ENCODE data around the gene HGFAC.

Gene HGFAC

GRCh38 chr4:3471098-3471760 is 29.5 kb downstream of the HGFAC start:
- TF ChIP-seq POLR2A (IDR thresholded peaks at IDR 0.05; ENCODE audit: low read depth, low read length), result no peak
- TF ChIP-seq SPI1 (IDR thresholded peaks at IDR 0.05; ENCODE audit: low read depth, low read length), result no peak
- TF ChIP-seq PAX5 (IDR thresholded peaks at IDR 0.05; ENCODE audit: insufficient read depth, low read length, severe bottlenecking), result no peak
- TF ChIP-seq POU2F2 (IDR thresholded peaks at IDR 0.05; ENCODE audit: low read depth, low read length), result no peak
- no peak for TF ChIP-seq TAF1 (IDR thresholded peaks at IDR 0.05; ENCODE audit: low read depth, low read length)
- TF ChIP-seq POLR2AphosphoS5 (IDR thresholded peaks at IDR 0.05; ENCODE audit: low read depth, low read length), result no peak
- no peak for DNase-seq (ENCODE audit: insufficient read length, low spot score)
- FAIRE-seq, result no peak

- TF ChIP-seq POU2F2 (IDR thresholded peaks at IDR 0.05; ENCODE audit: low read depth, low read length), result no peak
- no peak for TF ChIP-seq POLR2A (IDR thresholded peaks at IDR 0.05; ENCODE audit: low read depth, low read length)
- no peak for TF ChIP-seq POLR2AphosphoS5 (IDR thresholded peaks at IDR 0.05; ENCODE audit: low read depth, low read length)
- TF ChIP-seq TAF1 (IDR thresholded peaks at IDR 0.05; ENCODE audit: low read depth, low read length), result no peak
- TF ChIP-seq PAX5 (IDR thresholded peaks at IDR 0.05; ENCODE audit: insufficient read depth, low read length, severe bottlenecking), result no peak
- TF ChIP-seq SPI1 (IDR thresholded peaks at IDR 0.05; ENCODE audit: low read depth, low read length), result no peak
- FAIRE-seq (no peak), DNase-seq (ENCODE audit: insufficient read length, low spot score) (no peak)
These were observed 30.1 kb downstream of the HGFAC start for GRCh38 chr4:3471886-3472285.

- DNase-seq (ENCODE audit: insufficient read length, low spot score) (no peak), FAIRE-seq (no peak)
- no peak for TF ChIP-seq POU2F2 (IDR thresholded peaks at IDR 0.05; ENCODE audit: low read depth, low read length)
- TF ChIP-seq SPI1 (IDR thresholded peaks at IDR 0.05; ENCODE audit: low read depth, low read length), result no peak
- no peak for TF ChIP-seq TAF1 (IDR thresholded peaks at IDR 0.05; ENCODE audit: low read depth, low read length)
- no peak for TF ChIP-seq POLR2AphosphoS5 (IDR thresholded peaks at IDR 0.05; ENCODE audit: low read depth, low read length)
- TF ChIP-seq POLR2A (IDR thresholded peaks at IDR 0.05; ENCODE audit: low read depth, low read length), result no peak
- TF ChIP-seq PAX5 (IDR thresholded peaks at IDR 0.05; ENCODE audit: insufficient read depth, low read length, severe bottlenecking), result no peak
These were observed 30.8 kb downstream of the HGFAC start for GRCh38 chr4:3472411-3473141.

- no peak for TF ChIP-seq SPI1 (IDR thresholded peaks at IDR 0.05; ENCODE audit: low read depth, low read length)
- TF ChIP-seq TAF1 (IDR thresholded peaks at IDR 0.05; ENCODE audit: low read depth, low read length), result no peak
- no peak for TF ChIP-seq PAX5 (IDR thresholded peaks at IDR 0.05; ENCODE audit: insufficient read depth, low read length, severe bottlenecking)
- TF ChIP-seq POU2F2 (IDR thresholded peaks at IDR 0.05; ENCODE audit: low read depth, low read length), result no peak
- no peak for TF ChIP-seq POLR2A (IDR thresholded peaks at IDR 0.05; ENCODE audit: low read depth, low read length)
- DNase-seq (ENCODE audit: insufficient read length, low spot score), result no peak
- FAIRE-seq, result no peak
These were observed 31.6 kb downstream of the HGFAC start for GRCh38 chr4:3473181-3473950.

- no peak for TF ChIP-seq POLR2AphosphoS5 (IDR thresholded peaks at IDR 0.05; ENCODE audit: low read depth, low read length)
- TF ChIP-seq PAX5 (IDR thresholded peaks at IDR 0.05; ENCODE audit: insufficient read depth, low read length, severe bottlenecking), result no peak
- no peak for TF ChIP-seq POU2F2 (IDR thresholded peaks at IDR 0.05; ENCODE audit: low read depth, low read length)
- no peak for TF ChIP-seq POLR2A (IDR thresholded peaks at IDR 0.05; ENCODE audit: low read depth, low read length)
- no peak for TF ChIP-seq SPI1 (IDR thresholded peaks at IDR 0.05; ENCODE audit: low read depth, low read length)
- no peak for TF ChIP-seq TAF1 (IDR thresholded peaks at IDR 0.05; ENCODE audit: low read depth, low read length)
- DNase-seq (ENCODE audit: insufficient read length, low spot score) (no peak), FAIRE-seq (no peak)
These were observed 32.4 kb downstream of the HGFAC start for GRCh38 chr4:3473996-3474765.

GRCh38 chr4:3475041-3475712 is 33.4 kb downstream of the HGFAC start:
- no peak for DNase-seq (ENCODE audit: insufficient read length, low spot score)
- TF ChIP-seq PAX5 (IDR thresholded peaks at IDR 0.05; ENCODE audit: insufficient read depth, low read length, severe bottlenecking), result no peak
- no peak for TF ChIP-seq POLR2AphosphoS5 (IDR thresholded peaks at IDR 0.05; ENCODE audit: low read depth, low read length)
- no peak for TF ChIP-seq SPI1 (IDR thresholded peaks at IDR 0.05; ENCODE audit: low read depth, low read length)
- no peak for TF ChIP-seq TAF1 (IDR thresholded peaks at IDR 0.05; ENCODE audit: low read depth, low read length)
- TF ChIP-seq POLR2A (IDR thresholded peaks at IDR 0.05; ENCODE audit: low read depth, low read length), result no peak
- TF ChIP-seq POU2F2 (IDR thresholded peaks at IDR 0.05; ENCODE audit: low read depth, low read length), result no peak
- no peak for FAIRE-seq

- TF ChIP-seq POLR2AphosphoS5 (IDR thresholded peaks at IDR 0.05; ENCODE audit: low read depth, low read length) (no peak), SPI1 (IDR thresholded peaks at IDR 0.05; ENCODE audit: low read depth, low read length) (no peak), POLR2A (IDR thresholded peaks at IDR 0.05; ENCODE audit: low read depth, low read length) (no peak), TAF1 (IDR thresholded peaks at IDR 0.05; ENCODE audit: low read depth, low read length) (no peak)
- FAIRE-seq (no peak), DNase-seq (ENCODE audit: insufficient read length, low spot score) (no peak)
These were observed 34.0 kb downstream of the HGFAC start for GRCh38 chr4:3475713-3476260.

GRCh38 chr4:3476341-3476747 is 34.6 kb downstream of the HGFAC start:
- FAIRE-seq (no peak), DNase-seq (ENCODE audit: insufficient read length, low spot score) (no peak)
- no peak for TF ChIP-seq POLR2AphosphoS5 (IDR thresholded peaks at IDR 0.05; ENCODE audit: low read depth, low read length)

Data from GM12891 (cell line).